ENCODE results near the gene RBM20.

Gene RBM20

GRCh38 chr10:110850099-110850498 is 206.0 kb downstream of the RBM20 start:
- in situ Hi-C loops (cut with MboI; ENCODE audit: low pct_unique_long_range_greater_than_20kb, low sequenced_read_pairs) = no loop called here
- DNase-seq = no peak

- peak; percentile 75 for DNase-seq
Measured at GRCh38 chr10:110851020-110851612, 207.0 kb downstream of the RBM20 start.

GRCh38 chr10:110852255-110852896 is 208.2 kb downstream of the RBM20 start:
- DNase-seq = no peak
- in situ Hi-C loops (cut with MboI; ENCODE audit: low pct_unique_long_range_greater_than_20kb, low sequenced_read_pairs) = no loop called here

More at GRCh38 chr10:110851020-110851612, 207.0 kb downstream of the RBM20 start:
- in situ Hi-C loops (cut with MboI; ENCODE audit: low pct_unique_long_range_greater_than_20kb, low sequenced_read_pairs) = no loop called here

- DNase-seq = no peak
- in situ Hi-C loops (cut with MboI; ENCODE audit: low pct_unique_long_range_greater_than_20kb, low sequenced_read_pairs) = no loop called here
Measured at GRCh38 chr10:110852947-110853346, 208.8 kb downstream of the RBM20 start.

GRCh38 chr10:110853921-110854605 is 209.9 kb downstream of the RBM20 start:
- no peak for DNase-seq
- in situ Hi-C loops (cut with MboI; ENCODE audit: low pct_unique_long_range_greater_than_20kb, low sequenced_read_pairs) = no loop called here

GRCh38 chr10:110857265-110858171 is 213.4 kb downstream of the RBM20 start:
- in situ Hi-C loops (cut with MboI; ENCODE audit: low pct_unique_long_range_greater_than_20kb, low sequenced_read_pairs) = no loop called here
- DNase-seq = peak; percentile 62

- peak; percentile 34 for DNase-seq
- in situ Hi-C loops (cut with MboI; ENCODE audit: low pct_unique_long_range_greater_than_20kb, low sequenced_read_pairs) = no loop called here
Measured at GRCh38 chr10:110858297-110858934, 214.3 kb downstream of the RBM20 start.

- in situ Hi-C loops (cut with MboI; ENCODE audit: low pct_unique_long_range_greater_than_20kb, low sequenced_read_pairs) = no loop called here
- no peak for DNase-seq
Measured at GRCh38 chr10:110859206-110859972, 215.3 kb downstream of the RBM20 start.

- peak; percentile 84 for DNase-seq
- in situ Hi-C loops (cut with MboI; ENCODE audit: low pct_unique_long_range_greater_than_20kb, low sequenced_read_pairs) = no loop called here
Measured at GRCh38 chr10:110859973-110860376, 215.8 kb downstream of the RBM20 start.

- in situ Hi-C loops (cut with MboI; ENCODE audit: low pct_unique_long_range_greater_than_20kb, low sequenced_read_pairs) = no loop called here
- DNase-seq = no peak
Measured at GRCh38 chr10:110860576-110861241, 216.6 kb downstream of the RBM20 start.

- DNase-seq = no peak
- in situ Hi-C loops (cut with MboI; ENCODE audit: low pct_unique_long_range_greater_than_20kb, low sequenced_read_pairs) = no loop called here
Measured at GRCh38 chr10:110861476-110861875, 217.3 kb downstream of the RBM20 start.

GRCh38 chr10:110861930-110862649 is 218.0 kb downstream of the RBM20 start:
- in situ Hi-C loops (cut with MboI; ENCODE audit: low pct_unique_long_range_greater_than_20kb, low sequenced_read_pairs) = no loop called here
- no peak for DNase-seq

GRCh38 chr10:110862961-110863360 is 218.8 kb downstream of the RBM20 start:
- in situ Hi-C loops (cut with MboI; ENCODE audit: low pct_unique_long_range_greater_than_20kb, low sequenced_read_pairs) = no loop called here
- no peak for DNase-seq

GRCh38 chr10:110863361-110863760 is 219.2 kb downstream of the RBM20 start:
- in situ Hi-C loops (cut with MboI; ENCODE audit: low pct_unique_long_range_greater_than_20kb, low sequenced_read_pairs) = no loop called here
- DNase-seq = peak; percentile 26

GRCh38 chr10:110863956-110864355 is 219.8 kb downstream of the RBM20 start:
- no peak for DNase-seq
- in situ Hi-C loops (cut with MboI; ENCODE audit: low pct_unique_long_range_greater_than_20kb, low sequenced_read_pairs) = no loop called here

GRCh38 chr10:110864662-110865140 is 220.6 kb downstream of the RBM20 start:
- DNase-seq = peak; percentile 89
- in situ Hi-C loops (cut with MboI; ENCODE audit: low pct_unique_long_range_greater_than_20kb, low sequenced_read_pairs) = no loop called here

- in situ Hi-C loops (cut with MboI; ENCODE audit: low pct_unique_long_range_greater_than_20kb, low sequenced_read_pairs) = no loop called here
- peak; percentile 47 for DNase-seq
Measured at GRCh38 chr10:110865186-110865808, 221.2 kb downstream of the RBM20 start.
